WI38 (cell line): ENCODE measurements around the gene PPP2R5B.
A peak's percentile ranks its signal among the peaks of the same experiment; 100 is the strongest.

Source experiments
- H3K4me3 ChIP-seq: 2 replicates; pipeline ENCODE4 v1.5.1; 2011; ENCODE audit warnings: low read depth, mild to moderate bottlenecking, control low read depth, low read length
- CTCF ChIP-seq: IDR thresholded peaks from 2 replicates; pipeline ENCODE4 v1.5.1; 2012; ENCODE audit warnings: low read depth, mild to moderate bottlenecking, control low read depth, low read length

Gene PPP2R5B

GRCh38 chr11:64884019-64884418 lies 40.5 kb upstream of the PPP2R5B start:
- H3K4me3 ChIP-seq, result no peak overlapping the region
- no peak for TF ChIP-seq CTCF

- TF ChIP-seq CTCF, result no peak
- no peak overlapping the region for H3K4me3 ChIP-seq
These were observed 38.9 kb upstream of the PPP2R5B start for GRCh38 chr11:64885367-64886286.

- no peak for TF ChIP-seq CTCF
- H3K4me3 ChIP-seq, result no peak overlapping the region
These were observed 37.2 kb upstream of the PPP2R5B start for GRCh38 chr11:64887234-64887756.

- H3K4me3 ChIP-seq, result no peak overlapping the region
- peak; percentile 92 for TF ChIP-seq CTCF
These were observed 36.6 kb upstream of the PPP2R5B start for GRCh38 chr11:64887757-64888405.

- no peak overlapping the region for H3K4me3 ChIP-seq
- no peak for TF ChIP-seq CTCF
These were observed 36.1 kb upstream of the PPP2R5B start for GRCh38 chr11:64888406-64888728.

GRCh38 chr11:64888729-64889511 lies 35.6 kb upstream of the PPP2R5B start:
- H3K4me3 ChIP-seq, result no peak overlapping the region
- TF ChIP-seq CTCF, result no peak
